ENCODE data around the gene CACFD1. TPM values are rescaled to one million over a fixed set of nuclear protein-coding genes. Genes with fewer than 3 reads are reported as not detected.

The CACFD1 gene
- total and polyA plus RNA-seq, 11 donors, result 8.0 to 21.9 (median 11.6) TPM

DNA sequence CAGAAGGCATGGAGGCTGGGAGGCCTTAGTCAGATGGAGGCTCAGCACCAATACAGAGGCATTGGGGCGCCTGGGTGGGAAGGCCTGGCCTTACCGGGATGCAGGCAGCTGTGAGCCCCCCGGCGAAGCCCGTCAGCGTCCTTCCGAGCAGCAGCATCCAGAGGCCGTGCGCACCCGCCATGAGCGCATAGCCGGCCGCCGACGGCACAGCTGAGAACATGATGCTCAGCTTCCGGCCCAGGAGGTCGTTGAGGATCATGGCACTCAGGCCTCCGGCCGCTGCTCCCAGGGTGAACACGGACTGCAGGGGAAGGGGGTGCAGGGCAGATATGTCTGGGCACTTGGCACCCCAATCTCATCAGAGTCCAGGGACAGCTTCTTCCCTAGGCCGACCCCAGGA is 17.2 kb downstream of the CACFD1 start:
- 95 to 97% (median 95%) methylated on average over 19 to 21 of the region's 21 CpGs for WGBS, 4 donors
- Histone ChIP-seq H3K36me3 (peaks cover 0 to 41% (median 3%) of the 10 kb centered on the region in 9 donors), H3K4me3 (peak overlapping the region in 1 of 12 donors; percentile 79), H3K27ac (no peak overlapping the region), H3K27me3 (no peaks in the 10 kb centered on the region), H3K9me3 (no peaks in the 10 kb centered on the region), H3K4me1 (peaks cover 0 to 61% (median 17%) of the 10 kb centered on the region in 12 donors)
- DNase-seq (no peak), ATAC-seq (no peak)
- intact Hi-C loops (cut with DNase I), result no loop called here
- TF ChIP-seq POLR2A (IDR thresholded peaks at IDR 0.05), result no peak
- TF ChIP-seq, protein P1, sequence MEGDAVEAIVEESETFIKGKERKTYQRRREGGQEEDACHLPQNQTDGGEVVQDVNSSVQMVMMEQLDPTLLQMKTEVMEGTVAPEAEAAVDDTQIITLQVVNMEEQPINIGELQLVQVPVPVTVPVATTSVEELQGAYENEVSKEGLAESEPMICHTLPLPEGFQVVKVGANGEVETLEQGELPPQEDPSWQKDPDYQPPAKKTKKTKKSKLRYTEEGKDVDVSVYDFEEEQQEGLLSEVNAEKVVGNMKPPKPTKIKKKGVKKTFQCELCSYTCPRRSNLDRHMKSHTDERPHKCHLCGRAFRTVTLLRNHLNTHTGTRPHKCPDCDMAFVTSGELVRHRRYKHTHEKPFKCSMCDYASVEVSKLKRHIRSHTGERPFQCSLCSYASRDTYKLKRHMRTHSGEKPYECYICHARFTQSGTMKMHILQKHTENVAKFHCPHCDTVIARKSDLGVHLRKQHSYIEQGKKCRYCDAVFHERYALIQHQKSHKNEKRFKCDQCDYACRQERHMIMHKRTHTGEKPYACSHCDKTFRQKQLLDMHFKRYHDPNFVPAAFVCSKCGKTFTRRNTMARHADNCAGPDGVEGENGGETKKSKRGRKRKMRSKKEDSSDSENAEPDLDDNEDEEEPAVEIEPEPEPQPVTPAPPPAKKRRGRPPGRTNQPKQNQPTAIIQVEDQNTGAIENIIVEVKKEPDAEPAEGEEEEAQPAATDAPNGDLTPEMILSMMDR (IDR thresholded peaks at IDR 0.05), result no peak

DNA sequence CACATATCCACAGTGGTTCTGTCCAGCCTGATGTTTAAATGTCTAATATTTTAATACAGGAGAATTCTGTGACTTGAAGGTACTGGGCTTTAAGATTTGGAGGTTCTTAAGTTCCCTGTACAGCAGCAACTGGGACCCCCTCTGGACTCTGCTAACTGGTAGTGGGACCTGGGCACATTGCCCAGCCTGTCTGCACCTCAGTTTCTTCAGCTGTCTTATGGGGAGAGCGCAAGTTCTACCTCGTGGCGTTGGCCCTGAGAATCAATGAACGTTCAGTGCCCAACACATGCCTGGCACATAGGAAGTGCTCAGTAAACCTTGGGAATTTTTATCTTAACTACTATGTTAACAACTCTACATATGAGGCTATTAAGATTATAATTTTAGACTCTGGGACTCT is 17.7 kb downstream of the CACFD1 start:
- H3K4me1 ChIP-seq, result peaks cover 0 to 61% (median 17%) of the 10 kb centered on the region in 12 donors
- H3K9me3 ChIP-seq, result no peaks in the 10 kb centered on the region
- DNase-seq (peak in 1 of 5 donors; percentile 11), ATAC-seq (no peak)
- intact Hi-C loops (cut with DNase I), result no loop called here
- peak overlapping the region in 3 of 12 donors; percentile 12 to 84 (median 83) for H3K27ac ChIP-seq
- peaks cover 0 to 36% (median 3%) of the 10 kb centered on the region in 9 donors for H3K36me3 ChIP-seq
- peak overlapping the region in 1 of 12 donors; percentile 79 for H3K4me3 ChIP-seq
- no peak for TF ChIP-seq POLR2A (IDR thresholded peaks at IDR 0.05)
- TF ChIP-seq, protein P1 (IDR thresholded peaks at IDR 0.05), result no peak
- H3K27me3 ChIP-seq, result no peaks in the 10 kb centered on the region
- 91 to 100% (median 92%) methylated on average over 4 of the region's 4 CpGs for WGBS, 4 donors

DNA sequence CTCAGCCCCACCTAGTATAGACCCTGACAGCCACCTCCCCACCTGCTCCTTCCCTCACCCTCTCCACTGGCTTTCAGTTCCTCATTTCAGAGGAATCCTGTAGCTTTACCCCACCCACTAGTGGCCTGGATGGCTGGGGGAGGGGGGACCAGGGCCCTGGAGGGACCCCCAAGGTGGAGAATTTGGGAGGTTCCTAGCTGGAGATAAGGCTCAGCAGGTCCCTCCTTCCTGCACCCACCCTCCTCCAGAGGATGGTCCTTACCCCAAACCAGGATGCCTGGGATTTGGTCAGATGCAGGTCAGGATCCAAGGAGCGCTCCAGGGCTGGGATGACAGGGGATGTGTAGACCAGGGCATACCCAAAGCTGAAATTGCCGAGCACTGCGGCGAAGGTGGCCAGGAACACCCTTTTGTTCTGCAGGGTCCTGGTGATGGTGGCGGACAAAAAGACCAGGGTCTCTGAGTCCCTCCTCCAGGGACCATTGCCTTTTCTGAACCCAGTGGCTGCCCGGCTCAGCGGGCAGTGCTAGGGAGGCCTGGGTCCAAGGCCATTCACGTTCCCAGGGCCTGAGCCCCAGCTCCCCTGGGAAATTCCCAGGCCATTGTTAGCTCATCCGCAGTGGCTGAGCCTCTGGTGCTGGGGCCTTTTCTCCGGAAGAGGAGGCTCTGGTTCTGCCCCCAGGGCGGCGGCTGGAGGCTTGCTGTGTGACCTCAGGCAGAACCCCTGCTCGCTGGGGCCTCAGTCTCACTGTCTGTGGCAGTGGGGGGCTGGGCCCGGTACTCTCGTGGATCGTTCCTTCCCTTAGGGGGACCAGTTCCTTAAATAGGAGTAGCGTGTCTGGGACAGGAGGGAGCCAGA is 18.4 kb downstream of the CACFD1 start:
- DNase-seq (peak; percentile 58 to 72 (median 68)), ATAC-seq (peak; percentile 34 to 72 (median 44))
- Histone ChIP-seq H3K4me1 (peaks cover 0 to 61% (median 17%) of the 10 kb centered on the region in 12 donors), H3K36me3 (peaks cover 0 to 28% (median 3%) of the 10 kb centered on the region in 9 donors), H3K4me3 (peak overlapping the region; percentile 28 to 84 (median 64)), H3K27ac (peak overlapping the region in 11 of 12 donors; percentile 52 to 87 (median 83)), H3K27me3 (no peaks in the 10 kb centered on the region), H3K9me3 (no peaks in the 10 kb centered on the region)
- no peak for TF ChIP-seq POLR2A (IDR thresholded peaks at IDR 0.05)
- TF ChIP-seq, protein P1 (IDR thresholded peaks at IDR 0.05), result no peak
- intact Hi-C loops (cut with DNase I), result loop anchor here in 3 of 10 donors (2.0 kb wide), 3 partner anchors 17 to 71 kb away; partner anchors contain the start of gene CACFD1 (in 1 of the 3)
- 25 to 35% (median 35%) methylated on average over 4 to 17 of the region's 17 CpGs for WGBS, 4 donors

All from heart left ventricle (tissue), 16 donors.